Body of pancreas (tissue), 4 donors: ENCODE measurements around the gene HNRNPAB.

Source experiments
- POLR2A ChIP-seq, 3 donors: fragments of 450-650 bp; IDR thresholded peaks; one replicate each; pipeline ENCODE4 v1.6.1; 2016; ENCODE audit warnings: antibody characterized with exemption in 3 of 3, mild to moderate bottlenecking in 2 of 3
- TF ChIP-seq, protein P1 (sequence below), 7 experiments: fragments of 450-650 bp in 4 of 7; fragments of 200-600 bp in 3 of 7; sonication (generic) in 3 of 7; IDR thresholded peaks; one replicate each; pipeline ENCODE4 v1.5.1; 2016 to 2019; ENCODE audit warnings: antibody characterized with exemption in 7 of 7

DNA sequence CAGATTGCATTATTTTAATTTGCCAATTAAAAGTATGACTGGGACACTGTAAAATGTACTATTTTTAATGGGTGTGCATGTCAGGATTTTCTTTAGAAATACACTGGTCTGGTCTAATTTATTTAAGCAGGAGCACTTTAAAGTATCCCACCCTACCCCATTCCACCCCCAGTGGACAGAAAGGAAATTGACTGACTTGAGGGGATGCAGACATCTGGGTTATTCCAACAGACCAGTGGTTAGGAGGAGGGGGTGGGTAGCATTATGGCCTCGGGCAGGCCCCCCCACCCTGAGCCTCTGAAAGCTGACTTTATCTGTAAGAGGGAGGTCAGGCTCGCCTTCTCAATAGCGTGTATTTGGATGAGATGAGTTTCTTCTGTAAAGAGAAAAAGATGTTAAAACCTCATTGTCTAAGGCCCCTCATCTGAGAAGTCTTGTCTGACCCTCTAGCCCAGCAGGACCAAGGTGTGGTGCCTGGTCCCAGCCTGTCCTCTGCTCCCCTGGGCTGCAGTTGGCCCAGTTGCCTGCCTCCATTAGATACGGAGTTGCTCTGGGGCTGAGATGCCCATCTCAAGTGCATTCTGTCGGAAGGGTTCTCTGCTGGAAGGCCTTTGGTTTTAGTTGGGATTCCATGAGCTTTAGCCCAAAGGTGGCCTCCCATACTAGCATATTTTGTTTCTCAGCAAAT lies 4.4 kb downstream of the HNRNPAB start:
- TF ChIP-seq, protein P1, sequence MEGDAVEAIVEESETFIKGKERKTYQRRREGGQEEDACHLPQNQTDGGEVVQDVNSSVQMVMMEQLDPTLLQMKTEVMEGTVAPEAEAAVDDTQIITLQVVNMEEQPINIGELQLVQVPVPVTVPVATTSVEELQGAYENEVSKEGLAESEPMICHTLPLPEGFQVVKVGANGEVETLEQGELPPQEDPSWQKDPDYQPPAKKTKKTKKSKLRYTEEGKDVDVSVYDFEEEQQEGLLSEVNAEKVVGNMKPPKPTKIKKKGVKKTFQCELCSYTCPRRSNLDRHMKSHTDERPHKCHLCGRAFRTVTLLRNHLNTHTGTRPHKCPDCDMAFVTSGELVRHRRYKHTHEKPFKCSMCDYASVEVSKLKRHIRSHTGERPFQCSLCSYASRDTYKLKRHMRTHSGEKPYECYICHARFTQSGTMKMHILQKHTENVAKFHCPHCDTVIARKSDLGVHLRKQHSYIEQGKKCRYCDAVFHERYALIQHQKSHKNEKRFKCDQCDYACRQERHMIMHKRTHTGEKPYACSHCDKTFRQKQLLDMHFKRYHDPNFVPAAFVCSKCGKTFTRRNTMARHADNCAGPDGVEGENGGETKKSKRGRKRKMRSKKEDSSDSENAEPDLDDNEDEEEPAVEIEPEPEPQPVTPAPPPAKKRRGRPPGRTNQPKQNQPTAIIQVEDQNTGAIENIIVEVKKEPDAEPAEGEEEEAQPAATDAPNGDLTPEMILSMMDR (IDR thresholded peaks at IDR 0.05), result no peak
- TF ChIP-seq POLR2A (IDR thresholded peaks at IDR 0.05), result no peak
